Measurements from ENCODE around the gene PIK3CD. TPM values are rescaled to one million over a fixed set of nuclear protein-coding genes. Genes with fewer than 3 reads are reported as not detected.

Gene PIK3CD
- total RNA-seq, 1 experiment from 2014 or later, result 43.5 TPM

GRCh38 chr1:9628541-9629444 is 22.7 kb upstream of the PIK3CD start:
- no peak overlapping the region for H3K27ac ChIP-seq (ENCODE audit: low read length)
- H3K4me1 ChIP-seq (ENCODE audit: low read length), result peaks cover 36% of the 10 kb centered on the region
- H3K27me3 ChIP-seq (ENCODE audit: low read length), result no peaks in the 10 kb centered on the region
- H2AFZ ChIP-seq (ENCODE audit: low read length), result no peak overlapping the region
- no peak for DNase-seq
- no peaks in the 10 kb centered on the region for H4K20me1 ChIP-seq (ENCODE audit: insufficient read depth, low read depth, low read length)
- no peaks in the 10 kb centered on the region for H3K36me3 ChIP-seq (ENCODE audit: insufficient read depth, low read length)
- no peaks in the 10 kb centered on the region for H3K9me2 ChIP-seq (replicated peaks; ENCODE audit: insufficient read depth, low read length)
- H3K9me3 ChIP-seq (ENCODE audit: low read length), result no peaks in the 10 kb centered on the region
- peak overlapping the region; percentile 11 for H3K4me2 ChIP-seq (ENCODE audit: low read depth, low read length, poor library complexity, severe bottlenecking)
- H3K9ac ChIP-seq (ENCODE audit: low read length), result no peak overlapping the region
- no peak overlapping the region for H3K4me3 ChIP-seq (ENCODE audit: low read length)
- no peaks in the 10 kb centered on the region for H3K79me2 ChIP-seq (ENCODE audit: low read length)

- Histone ChIP-seq H3K4me1 (ENCODE audit: low read length) (peaks cover 36% of the 10 kb centered on the region), H4K20me1 (ENCODE audit: insufficient read depth, low read depth, low read length) (no peaks in the 10 kb centered on the region), H3K36me3 (ENCODE audit: insufficient read depth, low read length) (no peaks in the 10 kb centered on the region), H3K9me2 (replicated peaks; ENCODE audit: insufficient read depth, low read length) (no peaks in the 10 kb centered on the region), H2AFZ (ENCODE audit: low read length) (peak overlapping the region; percentile 98), H3K27ac (ENCODE audit: low read length) (no peak overlapping the region), H3K4me3 (ENCODE audit: low read length) (peak overlapping the region; percentile 28; the same call in 1 of the 2 replicates), H3K4me2 (ENCODE audit: low read depth, low read length, poor library complexity, severe bottlenecking) (peak overlapping the region; percentile 42), H3K9me3 (ENCODE audit: low read length) (no peaks in the 10 kb centered on the region), H3K27me3 (ENCODE audit: low read length) (no peaks in the 10 kb centered on the region), H3K9ac (ENCODE audit: low read length) (peak overlapping the region; percentile 48), H3K79me2 (ENCODE audit: low read length) (no peaks in the 10 kb centered on the region)
- DNase-seq, result peak; percentile 80
Measured at GRCh38 chr1:9629445-9630201, 21.9 kb upstream of the PIK3CD start.

- DNase-seq, result no peak
- Histone ChIP-seq H3K27me3 (ENCODE audit: low read length) (no peaks in the 10 kb centered on the region), H2AFZ (ENCODE audit: low read length) (peak overlapping the region; percentile 98; the same call in 1 of the 2 replicates), H3K9me2 (replicated peaks; ENCODE audit: insufficient read depth, low read length) (no peaks in the 10 kb centered on the region), H3K9me3 (ENCODE audit: low read length) (no peaks in the 10 kb centered on the region), H3K4me1 (ENCODE audit: low read length) (peaks cover 36% of the 10 kb centered on the region), H3K9ac (ENCODE audit: low read length) (peak overlapping the region; percentile 48), H3K4me3 (ENCODE audit: low read length) (no peak overlapping the region), H3K79me2 (ENCODE audit: low read length) (no peaks in the 10 kb centered on the region), H3K36me3 (ENCODE audit: insufficient read depth, low read length) (no peaks in the 10 kb centered on the region), H4K20me1 (ENCODE audit: insufficient read depth, low read depth, low read length) (no peaks in the 10 kb centered on the region), H3K27ac (ENCODE audit: low read length) (no peak overlapping the region), H3K4me2 (ENCODE audit: low read depth, low read length, poor library complexity, severe bottlenecking) (peak overlapping the region; percentile 42)
Measured at GRCh38 chr1:9630331-9631111, 21.0 kb upstream of the PIK3CD start.

GRCh38 chr1:9631613-9632012 is 19.9 kb upstream of the PIK3CD start:
- H3K27me3 ChIP-seq (ENCODE audit: low read length), result no peaks in the 10 kb centered on the region
- H3K9me3 ChIP-seq (ENCODE audit: low read length), result no peaks in the 10 kb centered on the region
- no peak overlapping the region for H3K4me2 ChIP-seq (ENCODE audit: low read depth, low read length, poor library complexity, severe bottlenecking)
- DNase-seq, result no peak
- H3K27ac ChIP-seq (ENCODE audit: low read length), result no peak overlapping the region
- no peaks in the 10 kb centered on the region for H3K36me3 ChIP-seq (ENCODE audit: insufficient read depth, low read length)
- no peaks in the 10 kb centered on the region for H4K20me1 ChIP-seq (ENCODE audit: insufficient read depth, low read depth, low read length)
- H3K4me1 ChIP-seq (ENCODE audit: low read length), result peaks cover 28% of the 10 kb centered on the region
- no peaks in the 10 kb centered on the region for H3K9me2 ChIP-seq (replicated peaks; ENCODE audit: insufficient read depth, low read length)
- H2AFZ ChIP-seq (ENCODE audit: low read length), result no peak overlapping the region
- no peak overlapping the region for H3K9ac ChIP-seq (ENCODE audit: low read length)
- H3K4me3 ChIP-seq (ENCODE audit: low read length), result no peak overlapping the region
- no peaks in the 10 kb centered on the region for H3K79me2 ChIP-seq (ENCODE audit: low read length)

- Histone ChIP-seq H2AFZ (ENCODE audit: low read length) (no peak overlapping the region), H3K27ac (ENCODE audit: low read length) (no peak overlapping the region), H4K20me1 (ENCODE audit: insufficient read depth, low read depth, low read length) (no peaks in the 10 kb centered on the region), H3K27me3 (ENCODE audit: low read length) (no peaks in the 10 kb centered on the region), H3K9ac (ENCODE audit: low read length) (no peak overlapping the region), H3K4me3 (ENCODE audit: low read length) (no peak overlapping the region), H3K4me1 (ENCODE audit: low read length) (peaks cover 18% of the 10 kb centered on the region), H3K9me2 (replicated peaks; ENCODE audit: insufficient read depth, low read length) (no peaks in the 10 kb centered on the region), H3K9me3 (ENCODE audit: low read length) (no peaks in the 10 kb centered on the region), H3K79me2 (ENCODE audit: low read length) (no peaks in the 10 kb centered on the region), H3K36me3 (ENCODE audit: insufficient read depth, low read length) (no peaks in the 10 kb centered on the region), H3K4me2 (ENCODE audit: low read depth, low read length, poor library complexity, severe bottlenecking) (no peak overlapping the region)
- DNase-seq, result no peak
Measured at GRCh38 chr1:9633493-9633892, 18.0 kb upstream of the PIK3CD start.

- H3K4me1 ChIP-seq (ENCODE audit: low read length), result peaks cover 16% of the 10 kb centered on the region
- no peaks in the 10 kb centered on the region for H3K79me2 ChIP-seq (ENCODE audit: low read length)
Measured at GRCh38 chr1:9634582-9634981, 16.9 kb upstream of the PIK3CD start.

GRCh38 chr1:9639227-9639626 is 12.3 kb upstream of the PIK3CD start:
- Histone ChIP-seq H3K36me3 (ENCODE audit: insufficient read depth, low read length) (no peaks in the 10 kb centered on the region), H3K4me1 (ENCODE audit: low read length) (peaks cover 16% of the 10 kb centered on the region), H3K79me2 (ENCODE audit: low read length) (no peaks in the 10 kb centered on the region), H4K20me1 (ENCODE audit: insufficient read depth, low read depth, low read length) (no peaks in the 10 kb centered on the region), H3K9me2 (replicated peaks; ENCODE audit: insufficient read depth, low read length) (no peaks in the 10 kb centered on the region), H3K9ac (ENCODE audit: low read length) (no peak overlapping the region), H3K27me3 (ENCODE audit: low read length) (no peaks in the 10 kb centered on the region), H2AFZ (ENCODE audit: low read length) (no peak overlapping the region), H3K9me3 (ENCODE audit: low read length) (no peaks in the 10 kb centered on the region), H3K4me3 (ENCODE audit: low read length) (no peak overlapping the region), H3K27ac (ENCODE audit: low read length) (no peak overlapping the region), H3K4me2 (ENCODE audit: low read depth, low read length, poor library complexity, severe bottlenecking) (peak overlapping the region; percentile 35)
- no peak for DNase-seq

More at GRCh38 chr1:9634582-9634981, 16.9 kb upstream of the PIK3CD start:
- Histone ChIP-seq H3K4me2 (ENCODE audit: low read depth, low read length, poor library complexity, severe bottlenecking) (no peak overlapping the region), H3K36me3 (ENCODE audit: insufficient read depth, low read length) (no peaks in the 10 kb centered on the region), H4K20me1 (ENCODE audit: insufficient read depth, low read depth, low read length) (no peaks in the 10 kb centered on the region), H3K4me3 (ENCODE audit: low read length) (no peak overlapping the region), H3K27me3 (ENCODE audit: low read length) (no peaks in the 10 kb centered on the region), H3K9me3 (ENCODE audit: low read length) (no peaks in the 10 kb centered on the region), H3K27ac (ENCODE audit: low read length) (no peak overlapping the region), H3K9me2 (replicated peaks; ENCODE audit: insufficient read depth, low read length) (no peaks in the 10 kb centered on the region), H2AFZ (ENCODE audit: low read length) (no peak overlapping the region), H3K9ac (ENCODE audit: low read length) (no peak overlapping the region)
- no peak for DNase-seq

Data from Karpas-422 (cell line).